NCI-H2081 treated with DMSO at 0.1 percent for 48 hours (cell line): Measurements from ENCODE around the gene KNL1.
"Not testable (repeated sequence)": the region's sequence is repeated elsewhere in the genome, so short reads cannot be mapped to it uniquely, and the experiment has no call there.

ENCODE experiments used
- DNase-seq: peaks from one replicate; lab custom pipeline; 2025; lab: John Stamatoyannopoulos, UW

The KNL1 gene

GRCh38 chr15:40664909-40665308, 70.9 kb downstream of the KNL1 start:
- no peak for DNase-seq

- DNase-seq = not testable (repeated sequence)
Measured at GRCh38 chr15:40676290-40676689, 82.2 kb downstream of the KNL1 start.

- DNase-seq = not testable (repeated sequence)
Measured at GRCh38 chr15:40676906-40677305, 82.9 kb downstream of the KNL1 start.

GRCh38 chr15:40680151-40680550, 86.1 kb downstream of the KNL1 start:
- no peak for DNase-seq

GRCh38 chr15:40680959-40681358, 86.9 kb downstream of the KNL1 start:
- not testable (repeated sequence) for DNase-seq

- no peak for DNase-seq
Measured at GRCh38 chr15:40684381-40684780, 90.3 kb downstream of the KNL1 start.

GRCh38 chr15:40685376-40685775, 91.3 kb downstream of the KNL1 start:
- DNase-seq = no peak

- no peak for DNase-seq
Measured at GRCh38 chr15:40688932-40689799, 95.1 kb downstream of the KNL1 start.

GRCh38 chr15:40691737-40692136, 97.7 kb downstream of the KNL1 start:
- DNase-seq = no peak

GRCh38 chr15:40693904-40694687, 100.0 kb downstream of the KNL1 start:
- DNase-seq = no peak

GRCh38 chr15:40694688-40695468, 100.8 kb downstream of the KNL1 start, which contains the start of gene RAD51:
Gene RAD51, plus strand, starts transcription at chr15:40695174. Its CDS starts 3,585 bp downstream, at chr15:40698759.
- DNase-seq = peak; percentile 68

GRCh38 chr15:40695469-40695890, 101.4 kb downstream of the KNL1 start:
- DNase-seq = no peak

- DNase-seq = no peak
Measured at GRCh38 chr15:40696228-40696627, 102.2 kb downstream of the KNL1 start.

- no peak for DNase-seq
Measured at GRCh38 chr15:40697916-40698315, 103.9 kb downstream of the KNL1 start.

- no peak for DNase-seq
Measured at GRCh38 chr15:40702077-40702476, 108.0 kb downstream of the KNL1 start.

- DNase-seq = no peak
Measured at GRCh38 chr15:40706121-40706520, 112.1 kb downstream of the KNL1 start.
